Stimulated activated naive B cell treated with anti-CD40 and anti-IgM and Interleukin-4, amounts not matched to agents 10 μg/mL and 1 μg/mL and 100 μg/mL, for 72 hours (primary cell): Measurements from ENCODE around the gene ACVR1.

Experiments used
- ATAC-seq, 2 donors: fragments of 150-1000 bp; cut with Tn5 transposase; replicated peaks; 2 replicates each; pipeline ENCODE4 v1.10.0; 2021; ENCODE audit warnings: moderate library complexity in 1 of 2
- DNase-seq: peaks from one replicate; pipeline ENCODE4 v3.0.0; 2021
- H3K27ac Mint-ChIP-seq: one replicate; pipeline ENCODE4 v1.8.0; 2022; ENCODE audit warnings: mild to moderate bottlenecking, mixed read lengths
- H3K27me3 Mint-ChIP-seq, 2 donors: one replicate each; pipeline ENCODE4 v1.8.0; 2022; ENCODE audit warnings: mixed read lengths in 2 of 2
- H3K36me3 Mint-ChIP-seq, 2 donors: one replicate each; pipeline ENCODE4 v1.8.0; 2022; ENCODE audit warnings: mixed read lengths in 2 of 2, mild to moderate bottlenecking in 1 of 2
- H3K4me1 Mint-ChIP-seq, 2 donors: one replicate each; pipeline ENCODE4 v1.8.0; 2022; ENCODE audit warnings: mixed read lengths in 2 of 2, mild to moderate bottlenecking in 1 of 2
- H3K4me3 Mint-ChIP-seq, 2 donors: one replicate each; pipeline ENCODE4 v1.8.0; 2022; ENCODE audit warnings: mild to moderate bottlenecking in 2 of 2, mixed read lengths in 2 of 2, moderate library complexity in 1 of 2
- H3K9me3 Mint-ChIP-seq, 2 donors: one replicate each; pipeline ENCODE4 v1.8.0; 2022; ENCODE audit warnings: mixed read lengths in 2 of 2, mild to moderate bottlenecking in 1 of 2

ACVR1 gene

GRCh38 chr2:157792335-157793052, 83.6 kb downstream of the ACVR1 start:
- Mint-ChIP-seq H3K4me1 (peaks cover 0 to 5% of the 10 kb centered on the region in 2 donors), H3K4me3 (no peak overlapping the region), H3K27me3 (no peaks in the 10 kb centered on the region), H3K36me3 (peaks cover 3 to 10% of the 10 kb centered on the region in 2 donors), H3K27ac (no peak overlapping the region), H3K9me3 (no peaks in the 10 kb centered on the region)
- no peak for ATAC-seq
- no peak for DNase-seq

DNA sequence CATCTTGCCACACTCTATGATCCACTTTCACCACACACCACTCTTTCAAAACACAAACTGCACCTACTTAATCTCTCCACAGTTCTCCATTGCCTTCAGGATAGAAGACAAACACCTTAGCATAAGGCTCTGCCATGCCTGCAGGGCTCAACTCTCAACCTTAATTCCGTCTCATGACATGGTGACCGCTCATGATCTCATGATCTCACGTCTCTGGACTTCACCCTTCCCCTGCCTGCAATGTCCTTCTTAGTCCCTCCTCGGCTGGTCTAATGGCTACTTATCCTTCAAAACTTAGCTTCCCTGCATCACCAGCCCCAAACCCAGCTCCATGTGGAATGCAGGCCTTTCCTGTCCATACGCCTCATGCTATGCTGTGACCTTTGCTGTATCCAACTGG, 85.3 kb downstream of the ACVR1 start:
- H3K36me3 Mint-ChIP-seq, result peaks cover 4 to 20% of the 10 kb centered on the region in 2 donors
- peaks cover 4 to 10% of the 10 kb centered on the region in 2 donors for H3K4me1 Mint-ChIP-seq
- no peaks in the 10 kb centered on the region for H3K9me3 Mint-ChIP-seq
- ATAC-seq (no peak), DNase-seq (no peak)
- no peak overlapping the region for H3K4me3 Mint-ChIP-seq
- H3K27me3 Mint-ChIP-seq, result no peaks in the 10 kb centered on the region
- no peak overlapping the region for H3K27ac Mint-ChIP-seq

GRCh38 chr2:157789933-157790511, 86.1 kb downstream of the ACVR1 start:
- Mint-ChIP-seq H3K4me1 (peaks cover 4 to 12% of the 10 kb centered on the region in 2 donors), H3K36me3 (peaks cover 6 to 18% of the 10 kb centered on the region in 2 donors), H3K27me3 (no peaks in the 10 kb centered on the region), H3K9me3 (no peaks in the 10 kb centered on the region), H3K4me3 (no peak overlapping the region), H3K27ac (no peak overlapping the region)
- ATAC-seq, result peak in 1 of 2 donors; percentile 44
- no peak for DNase-seq

DNA sequence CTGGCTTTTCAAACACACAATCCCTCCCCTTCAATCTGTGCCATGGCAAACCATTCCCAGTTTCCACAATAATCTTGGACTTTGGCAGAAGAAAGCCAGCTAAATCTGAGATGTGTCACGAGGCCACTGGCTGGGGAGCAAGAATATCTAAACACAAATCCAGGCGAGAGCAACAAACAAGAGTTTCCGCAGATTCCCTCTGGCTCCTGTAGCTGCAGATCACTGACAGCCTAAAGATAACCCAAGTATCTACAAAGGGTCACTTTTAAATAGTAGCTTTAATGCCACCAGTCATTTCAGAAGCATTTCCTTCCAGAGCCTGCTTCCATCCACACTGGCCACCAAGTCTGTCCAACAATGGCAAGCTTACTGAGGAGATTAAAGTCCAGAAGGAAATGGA, 86.9 kb downstream of the ACVR1 start:
- H3K27ac Mint-ChIP-seq, result no peak overlapping the region
- ATAC-seq (no peak), DNase-seq (no peak)
- no peak overlapping the region for H3K4me3 Mint-ChIP-seq
- no peaks in the 10 kb centered on the region for H3K9me3 Mint-ChIP-seq
- H3K4me1 Mint-ChIP-seq, result peaks cover 4 to 16% of the 10 kb centered on the region in 2 donors
- no peaks in the 10 kb centered on the region for H3K27me3 Mint-ChIP-seq
- H3K36me3 Mint-ChIP-seq, result peaks cover 6 to 21% of the 10 kb centered on the region in 2 donors

DNA sequence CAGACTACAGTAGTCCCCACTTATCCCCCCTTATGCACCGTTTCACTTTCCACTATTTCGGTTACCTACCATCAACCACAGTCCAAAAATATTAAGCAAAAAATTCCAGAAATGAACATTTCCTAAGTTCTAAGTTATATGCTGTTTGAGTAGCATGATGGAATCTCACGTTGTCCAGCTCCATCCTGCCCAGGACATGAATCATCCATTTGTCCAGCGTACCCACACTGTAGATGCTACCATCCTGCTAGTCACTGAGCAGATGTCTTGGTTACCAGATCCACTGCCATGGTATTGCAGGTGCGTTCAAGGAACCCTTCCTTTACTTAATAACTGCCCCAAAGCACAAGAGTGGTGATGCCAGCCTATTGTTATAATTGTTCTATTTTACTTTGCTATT, 87.9 kb downstream of the ACVR1 start:
- DNase-seq (no peak), ATAC-seq (no peak)
- H3K4me3 Mint-ChIP-seq, result no peak overlapping the region
- no peaks in the 10 kb centered on the region for H3K9me3 Mint-ChIP-seq
- no peaks in the 10 kb centered on the region for H3K27me3 Mint-ChIP-seq
- H3K27ac Mint-ChIP-seq, result peak overlapping the region; percentile 0
- peaks cover 7 to 21% of the 10 kb centered on the region in 2 donors for H3K4me1 Mint-ChIP-seq
- peaks cover 11 to 24% of the 10 kb centered on the region in 2 donors for H3K36me3 Mint-ChIP-seq

DNA sequence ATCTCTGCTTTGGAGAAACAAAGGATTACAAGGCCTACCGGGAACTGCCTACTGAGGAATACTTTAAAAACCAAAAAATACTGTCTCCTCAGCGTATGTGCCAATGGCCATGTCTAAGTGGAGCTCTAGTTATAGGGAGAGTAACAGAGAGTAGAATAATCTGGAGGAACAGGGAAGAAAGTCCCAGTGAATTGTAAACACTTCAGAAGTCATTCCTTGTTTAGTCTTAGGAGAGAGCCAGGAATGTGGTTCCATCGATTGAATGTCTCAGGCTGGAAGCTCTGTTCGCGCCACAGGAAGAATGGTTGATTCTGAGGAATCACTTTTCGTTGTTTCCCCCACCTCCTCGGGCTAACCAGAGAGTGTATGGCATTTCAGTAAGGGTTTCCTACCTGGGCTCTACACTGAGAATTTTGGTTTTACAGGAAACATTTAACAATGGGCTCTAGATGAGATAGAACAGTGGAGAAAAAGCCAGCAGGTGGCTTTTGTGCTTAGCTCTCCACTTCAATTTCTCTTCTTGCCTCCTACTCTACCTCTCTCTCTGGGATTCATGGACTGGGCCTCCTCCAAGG, 88.7 kb downstream of the ACVR1 start:
- no peaks in the 10 kb centered on the region for H3K27me3 Mint-ChIP-seq
- peaks cover 11 to 22% of the 10 kb centered on the region in 2 donors for H3K36me3 Mint-ChIP-seq
- no peaks in the 10 kb centered on the region for H3K9me3 Mint-ChIP-seq
- DNase-seq, result no peak
- peaks cover 11 to 25% of the 10 kb centered on the region in 2 donors for H3K4me1 Mint-ChIP-seq
- H3K4me3 Mint-ChIP-seq, result no peak overlapping the region
- H3K27ac Mint-ChIP-seq, result no peak overlapping the region
- ATAC-seq, result no peak

DNA sequence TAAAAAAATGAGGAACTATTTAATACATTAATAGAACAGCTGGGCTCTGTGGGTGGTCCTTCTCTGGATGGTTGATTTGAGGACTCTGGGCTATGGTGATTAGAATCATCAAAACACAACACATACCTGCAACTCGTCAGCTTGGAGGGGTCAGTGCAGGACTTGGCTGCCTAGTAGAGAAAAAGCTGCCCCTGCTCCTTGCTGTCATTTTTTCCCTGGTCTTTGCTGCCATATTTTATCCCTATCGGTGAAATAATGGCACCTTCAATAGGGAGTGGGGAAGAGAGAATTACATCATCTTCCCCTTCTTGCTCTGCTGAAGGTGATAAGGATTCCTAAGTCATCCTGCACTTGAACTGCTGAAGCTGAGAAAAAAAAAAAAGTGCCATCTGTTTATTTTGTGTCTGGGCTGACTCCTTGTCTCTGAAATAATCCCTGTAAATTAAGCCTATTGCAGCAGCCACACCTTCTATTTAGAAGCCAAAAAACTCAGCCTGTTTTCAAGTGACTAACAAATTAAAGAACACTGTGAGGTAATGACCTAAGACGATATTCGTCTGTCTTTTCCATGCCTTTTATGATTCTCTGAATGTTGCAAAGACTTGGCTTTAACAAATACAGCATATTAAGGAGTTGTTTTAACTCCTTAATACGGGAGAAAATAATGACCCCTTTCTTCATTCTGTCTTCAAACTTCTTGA, 89.3 kb downstream of the ACVR1 start:
- H3K36me3 Mint-ChIP-seq, result peaks cover 11 to 22% of the 10 kb centered on the region in 2 donors
- no peaks in the 10 kb centered on the region for H3K9me3 Mint-ChIP-seq
- no peaks in the 10 kb centered on the region for H3K27me3 Mint-ChIP-seq
- DNase-seq, result no peak
- peaks cover 16 to 31% of the 10 kb centered on the region in 2 donors for H3K4me1 Mint-ChIP-seq
- H3K4me3 Mint-ChIP-seq, result no peak overlapping the region
- no peak overlapping the region for H3K27ac Mint-ChIP-seq
- no peak for ATAC-seq

DNA sequence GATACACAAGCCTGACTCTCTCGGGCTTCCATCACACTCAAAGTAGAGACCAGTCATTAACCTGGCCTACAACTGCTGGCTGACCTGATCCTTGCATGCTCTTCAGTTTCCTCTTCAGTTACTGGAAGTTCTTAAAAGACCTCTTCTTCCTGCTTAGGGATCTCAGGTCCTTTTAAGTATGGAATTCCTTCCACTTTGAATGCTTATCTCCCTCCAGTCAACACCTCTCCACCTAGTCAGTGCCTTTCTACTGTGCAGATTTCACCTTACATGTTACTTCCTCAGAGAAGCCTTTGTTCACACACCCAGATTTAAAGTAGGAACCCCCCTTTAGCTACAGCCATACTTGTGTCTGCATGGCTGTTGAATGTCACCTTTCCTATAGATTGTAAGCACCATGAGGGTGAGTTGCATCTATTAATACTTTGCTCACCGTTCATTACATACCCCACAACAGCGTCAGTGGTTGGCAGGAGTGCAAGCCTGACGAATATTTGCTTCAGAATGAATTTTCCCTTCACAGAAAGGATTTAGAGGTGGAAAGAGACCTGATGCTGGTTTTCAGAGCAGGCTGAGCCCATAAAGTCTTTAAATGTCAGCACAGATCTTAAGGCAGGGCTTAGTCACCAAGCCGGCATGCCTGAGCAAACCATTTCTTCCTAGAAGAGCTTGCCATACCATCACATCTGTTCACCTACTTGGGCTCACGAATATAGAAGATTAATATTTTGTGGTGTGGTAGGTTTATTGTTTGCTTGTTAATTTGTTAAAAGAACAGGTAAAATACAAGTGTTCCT, 90.1 kb downstream of the ACVR1 start:
- Mint-ChIP-seq H3K36me3 (peaks cover 11 to 22% of the 10 kb centered on the region in 2 donors), H3K9me3 (no peaks in the 10 kb centered on the region), H3K27ac (no peak overlapping the region), H3K4me3 (no peak overlapping the region), H3K27me3 (no peaks in the 10 kb centered on the region), H3K4me1 (peaks cover 18 to 39% of the 10 kb centered on the region in 2 donors)
- DNase-seq, result no peak
- no peak for ATAC-seq

GRCh38 chr2:157785200-157785599, 90.9 kb downstream of the ACVR1 start:
- Mint-ChIP-seq H3K27ac (no peak overlapping the region), H3K4me1 (peaks cover 18 to 46% of the 10 kb centered on the region in 2 donors), H3K9me3 (no peaks in the 10 kb centered on the region), H3K27me3 (no peaks in the 10 kb centered on the region), H3K36me3 (peaks cover 17 to 28% of the 10 kb centered on the region in 2 donors), H3K4me3 (no peak overlapping the region)
- DNase-seq (no peak), ATAC-seq (no peak)

DNA sequence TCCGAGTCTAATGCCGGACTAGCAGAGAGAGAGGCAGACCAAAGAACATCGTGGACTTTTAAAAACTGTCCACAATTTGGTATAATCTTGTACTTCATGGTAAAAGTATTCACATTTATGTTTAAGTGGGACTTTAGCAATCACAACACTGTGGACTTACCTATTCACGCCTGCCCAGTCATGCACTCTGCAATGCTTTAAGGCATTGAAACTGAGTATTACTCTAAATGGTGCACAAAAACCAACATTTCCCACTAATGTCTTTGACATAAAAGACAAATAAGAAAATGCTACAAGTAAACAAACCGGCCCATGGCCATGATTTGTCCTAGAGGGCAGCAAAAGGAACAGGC, 91.3 kb downstream of the ACVR1 start:
- Mint-ChIP-seq H3K27me3 (no peaks in the 10 kb centered on the region), H3K36me3 (peaks cover 21 to 30% of the 10 kb centered on the region in 2 donors), H3K4me1 (peaks cover 18 to 50% of the 10 kb centered on the region in 2 donors), H3K27ac (no peak overlapping the region), H3K4me3 (no peak overlapping the region), H3K9me3 (no peaks in the 10 kb centered on the region)
- no peak for ATAC-seq
- DNase-seq, result no peak

GRCh38 chr2:157784169-157784822, 91.8 kb downstream of the ACVR1 start:
- no peak overlapping the region for H3K4me3 Mint-ChIP-seq
- no peaks in the 10 kb centered on the region for H3K27me3 Mint-ChIP-seq
- H3K36me3 Mint-ChIP-seq, result peaks cover 25 to 34% of the 10 kb centered on the region in 2 donors
- H3K4me1 Mint-ChIP-seq, result peaks cover 18 to 50% of the 10 kb centered on the region in 2 donors
- DNase-seq (no peak), ATAC-seq (no peak)
- H3K9me3 Mint-ChIP-seq, result no peaks in the 10 kb centered on the region
- no peak overlapping the region for H3K27ac Mint-ChIP-seq

DNA sequence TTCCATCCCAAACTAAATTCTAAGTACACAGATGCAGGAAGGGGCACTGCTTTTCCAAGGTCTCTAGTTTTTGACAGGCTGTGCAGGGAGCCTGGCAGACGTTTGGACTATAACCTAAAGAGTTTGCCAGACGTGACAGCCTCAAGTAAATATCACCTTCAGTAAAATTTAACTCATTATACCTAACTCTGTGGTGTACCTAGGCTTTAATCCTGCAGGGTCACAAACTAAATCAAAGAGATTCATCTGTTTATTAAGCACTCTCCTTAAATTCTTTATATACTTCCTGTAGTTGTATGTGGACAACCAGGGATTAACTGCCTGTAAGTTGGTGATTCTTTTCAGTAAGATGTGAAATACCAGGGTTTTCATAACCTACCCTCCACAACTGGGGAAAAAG, 92.9 kb downstream of the ACVR1 start:
- Mint-ChIP-seq H3K36me3 (peaks cover 26 to 35% of the 10 kb centered on the region in 2 donors), H3K4me1 (peaks cover 18 to 50% of the 10 kb centered on the region in 2 donors), H3K9me3 (no peaks in the 10 kb centered on the region), H3K4me3 (no peak overlapping the region), H3K27ac (no peak overlapping the region), H3K27me3 (no peaks in the 10 kb centered on the region)
- DNase-seq, result no peak
- ATAC-seq, result no peak

GRCh38 chr2:157782057-157782845, 93.9 kb downstream of the ACVR1 start:
- H3K27me3 Mint-ChIP-seq, result no peaks in the 10 kb centered on the region
- H3K36me3 Mint-ChIP-seq, result peaks cover 30 to 34% of the 10 kb centered on the region in 2 donors
- DNase-seq (peak; percentile 28), ATAC-seq (peak; percentile 93 to 94)
- H3K9me3 Mint-ChIP-seq, result no peaks in the 10 kb centered on the region
- peak overlapping the region; percentile 77 for H3K27ac Mint-ChIP-seq
- H3K4me3 Mint-ChIP-seq, result peak overlapping the region; percentile 13 to 56
- peaks cover 18 to 50% of the 10 kb centered on the region in 2 donors for H3K4me1 Mint-ChIP-seq
